ENCODE measurements around the gene PYGM.

The PYGM gene

GRCh38 chr11:64746486-64746885 is 13.3 kb downstream of the PYGM start:
- TF ChIP-seq ZFX (IDR thresholded peaks at IDR 0.05) = no peak
- H3K27ac ChIP-seq = no peak overlapping the region

GRCh38 chr11:64745521-64746328 is 14.0 kb downstream of the PYGM start:
- TF ChIP-seq ZFX (IDR thresholded peaks at IDR 0.05) (no peak), CTCF (conservative IDR thresholded peaks at IDR 0.05) (no peak)
- H3K27ac ChIP-seq = no peak overlapping the region

GRCh38 chr11:64745189-64745520 is 14.6 kb downstream of the PYGM start:
- no peak overlapping the region for H3K27ac ChIP-seq
- TF ChIP-seq ZFX (IDR thresholded peaks at IDR 0.05) = no peak
- TF ChIP-seq CTCF (conservative IDR thresholded peaks at IDR 0.05) = no peak

GRCh38 chr11:64744544-64745188 is 15.1 kb downstream of the PYGM start:
- H3K27ac ChIP-seq = no peak overlapping the region
- no peak for TF ChIP-seq ZFX (IDR thresholded peaks at IDR 0.05)
- no peak for TF ChIP-seq CTCF (conservative IDR thresholded peaks at IDR 0.05)

- H3K27ac ChIP-seq = no peak within 1 kb of the TSS
- 0 out of 2 replicates have a peak, but pooled peaks have one; percentile 24 for TF ChIP-seq CTCF (conservative IDR thresholded peaks at IDR 0.05)
- no peak for TF ChIP-seq ZFX (IDR thresholded peaks at IDR 0.05)
Observed at GRCh38 chr11:64743591-64744543, 15.9 kb downstream of the PYGM start, which contains the start of gene RASGRP2. TSS of gene RASGRP2 (minus strand) at chr11:64744142. CDS start at chr11:64742866, 1,276 bp downstream.

GRCh38 chr11:64742889-64743590 is 16.7 kb downstream of the PYGM start:
- peak; percentile 96 for TF ChIP-seq CTCF (conservative IDR thresholded peaks at IDR 0.05)
- no peak for TF ChIP-seq ZFX (IDR thresholded peaks at IDR 0.05)
- H3K27ac ChIP-seq = no peak overlapping the region
